GM19025 (cell line): ENCODE results near the gene TTLL3.
A peak's percentile ranks its signal among the peaks of the same experiment; 100 is the strongest.
"Not testable (repeated sequence)": the region's sequence is repeated elsewhere in the genome, so short reads cannot be mapped to it uniquely, and the experiment has no call there.

ENCODE experiments used
- ATAC-seq: cut with Tn5 transposase; IDR thresholded peaks from one replicate; pipeline ENCODE4 v1.9.1; 2021; ENCODE audit warnings: mild to moderate bottlenecking, low read depth, moderate library complexity; ENCODE audit not compliant: unreplicated experiment

TTLL3 gene

DNA sequence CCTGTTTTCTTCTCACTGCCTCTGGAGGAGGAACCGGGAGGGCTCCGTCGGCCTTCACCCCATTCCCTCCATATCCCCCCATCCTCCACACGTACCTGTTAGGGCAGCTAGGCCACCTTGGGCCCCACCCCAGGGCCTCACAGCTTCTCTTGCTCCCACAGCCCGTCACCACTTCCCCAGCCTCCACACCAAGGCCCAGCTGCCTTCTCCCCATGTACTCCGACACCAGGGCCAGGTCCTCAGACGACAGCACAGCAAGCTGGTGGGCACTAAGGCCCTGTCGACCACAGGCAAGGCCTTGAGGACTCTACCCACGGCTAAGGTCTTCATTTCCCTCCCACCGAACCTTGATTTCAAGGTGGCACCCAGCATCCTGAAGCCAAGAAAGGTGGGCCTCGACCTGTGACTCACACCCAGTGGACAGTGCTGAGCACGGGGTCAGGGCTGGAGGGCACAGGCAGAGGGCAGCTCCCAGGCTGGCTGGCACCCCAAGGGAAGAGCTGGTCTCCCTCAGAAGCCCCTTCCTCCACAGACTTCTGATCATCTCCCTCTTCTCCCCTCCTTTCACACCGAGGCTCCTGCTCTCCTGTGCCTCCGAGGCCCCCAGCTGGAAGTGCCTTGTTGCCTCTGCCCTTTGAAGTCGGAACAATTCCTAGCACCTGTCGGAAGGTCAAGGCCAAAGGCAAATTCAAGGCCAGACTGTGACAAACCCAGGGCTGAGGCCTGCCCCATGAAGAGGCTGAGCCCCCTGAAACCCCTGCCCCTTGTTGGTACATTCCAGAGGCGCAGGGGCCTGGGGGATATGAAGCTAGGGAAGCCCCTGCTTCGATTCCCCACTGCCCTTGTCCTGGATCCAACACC is 24.7 kb downstream of the TTLL3 start:
- ATAC-seq, result no peak

DNA sequence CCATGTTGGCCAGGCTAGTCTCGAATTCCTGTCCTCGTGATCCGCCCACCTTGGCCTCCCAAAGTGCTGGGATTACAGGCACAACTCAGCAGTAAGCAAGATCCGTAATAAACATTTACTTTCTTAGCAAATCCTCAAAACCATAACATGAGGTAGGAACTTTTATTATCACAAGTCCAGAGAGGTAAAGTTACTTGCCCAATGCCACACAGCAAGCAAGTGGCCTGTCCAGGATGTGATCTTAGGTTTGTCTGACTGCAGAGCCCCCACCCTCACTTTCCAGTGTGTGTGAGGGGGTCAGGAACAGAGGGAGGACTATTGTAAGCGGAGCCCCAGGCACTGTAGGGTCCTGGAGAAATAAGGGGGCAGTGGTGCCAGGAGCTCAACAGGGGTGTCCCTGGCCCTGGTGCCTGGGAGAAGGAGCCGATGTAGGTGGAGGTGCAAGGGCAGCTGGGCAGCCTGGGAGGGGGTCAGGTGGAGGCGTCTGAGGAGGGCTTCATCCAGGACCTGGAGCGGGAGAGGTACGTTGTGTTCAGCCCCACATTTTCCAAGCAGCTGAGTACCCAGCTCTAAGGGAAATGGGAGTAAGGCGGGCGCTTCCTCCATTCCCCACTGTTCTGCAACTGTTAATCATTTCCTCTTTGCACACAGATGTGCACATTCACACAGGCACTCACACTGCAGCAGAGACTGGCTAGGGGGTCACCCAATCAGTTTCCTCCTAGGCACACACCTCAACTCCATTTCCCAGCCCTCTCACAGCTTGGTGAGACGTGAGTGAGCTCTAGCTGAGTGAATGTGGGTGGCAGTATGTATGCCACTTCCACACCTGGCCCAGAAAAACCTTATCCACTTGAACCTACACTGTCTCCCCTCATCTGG is 27.9 kb downstream of the TTLL3 start:
- no peak for ATAC-seq

DNA sequence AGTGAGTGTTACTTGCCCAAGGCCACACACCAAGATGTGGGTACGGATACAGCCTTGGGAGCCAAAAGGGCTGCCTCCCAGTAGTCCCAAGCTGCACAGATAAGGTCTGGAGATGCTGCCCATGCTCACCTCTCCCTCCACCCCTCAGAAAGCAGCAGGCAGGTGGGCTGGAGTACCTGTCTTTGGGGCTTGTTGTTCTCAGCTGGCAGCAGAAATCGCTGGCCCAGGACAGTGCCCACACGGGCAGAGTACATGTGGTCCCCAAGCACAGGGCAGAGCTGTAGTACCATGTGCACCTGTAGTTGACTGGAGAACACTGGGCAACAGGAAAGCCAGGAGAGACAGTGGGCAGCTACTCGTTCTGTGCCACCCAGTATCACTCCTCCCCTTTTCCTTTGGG is 28.8 kb downstream of the TTLL3 start:
- no peak for ATAC-seq

DNA sequence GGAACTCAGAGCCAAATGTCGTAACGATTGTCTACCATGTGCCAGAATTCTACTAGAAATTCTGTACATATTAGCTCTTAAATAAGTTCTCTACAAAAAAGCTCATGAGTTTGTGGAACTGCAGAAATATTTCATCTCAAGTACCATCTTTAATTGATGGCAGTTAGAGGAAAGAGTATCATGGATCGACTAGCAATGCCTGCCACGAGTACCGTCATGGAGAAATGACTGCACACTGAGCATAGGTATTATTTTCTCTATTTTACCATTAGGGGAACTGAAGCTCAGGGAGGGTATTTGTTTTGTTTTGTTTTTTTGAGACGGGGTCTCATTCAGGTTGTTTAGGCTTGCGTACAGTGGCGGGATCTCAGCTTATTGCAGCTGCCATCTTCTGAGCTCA is 31.0 kb downstream of the TTLL3 start:
- ATAC-seq, result no peak

DNA sequence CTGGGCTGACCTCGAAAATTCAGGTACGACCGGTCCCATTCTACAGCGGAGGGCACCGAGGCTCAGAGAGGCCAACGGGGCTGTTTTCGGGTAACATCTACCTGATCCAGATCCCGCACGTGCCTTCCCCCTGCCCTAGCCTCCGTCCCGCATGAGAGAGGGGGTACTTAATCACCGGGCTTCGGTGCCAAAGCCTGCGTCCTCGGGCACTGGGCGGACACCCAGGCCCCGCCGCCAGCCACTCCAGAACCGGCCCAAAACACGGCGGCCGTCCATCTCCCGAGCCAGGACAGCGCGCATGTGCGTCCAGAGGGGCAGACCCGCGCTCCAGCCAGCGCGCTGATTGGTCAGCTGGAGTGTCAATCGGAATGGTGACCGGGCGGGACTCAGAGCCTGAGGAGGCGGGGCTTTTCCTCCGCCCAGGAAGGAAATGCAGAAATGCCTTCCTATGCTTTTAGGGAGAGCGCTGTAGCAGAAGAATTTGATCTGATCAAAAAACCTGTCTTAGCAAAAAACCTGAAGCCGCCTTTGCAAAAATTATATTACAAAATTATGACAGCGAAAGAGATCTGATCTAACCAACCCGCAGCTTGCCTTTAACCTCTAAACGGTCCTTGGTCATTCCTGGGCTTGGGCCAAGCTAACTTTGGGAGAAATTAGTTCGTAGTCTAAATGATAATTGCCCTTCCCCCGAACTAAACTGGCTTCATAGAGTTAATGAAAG is 33.8 kb downstream of the TTLL3 start, which contains the start of gene RPUSD3:
Gene RPUSD3, minus strand, starts transcription at position 294 of the 724 bp plus-strand sequence. Its CDS starts 18 bp downstream, at position 276.
- peak; percentile 98 for ATAC-seq

DNA sequence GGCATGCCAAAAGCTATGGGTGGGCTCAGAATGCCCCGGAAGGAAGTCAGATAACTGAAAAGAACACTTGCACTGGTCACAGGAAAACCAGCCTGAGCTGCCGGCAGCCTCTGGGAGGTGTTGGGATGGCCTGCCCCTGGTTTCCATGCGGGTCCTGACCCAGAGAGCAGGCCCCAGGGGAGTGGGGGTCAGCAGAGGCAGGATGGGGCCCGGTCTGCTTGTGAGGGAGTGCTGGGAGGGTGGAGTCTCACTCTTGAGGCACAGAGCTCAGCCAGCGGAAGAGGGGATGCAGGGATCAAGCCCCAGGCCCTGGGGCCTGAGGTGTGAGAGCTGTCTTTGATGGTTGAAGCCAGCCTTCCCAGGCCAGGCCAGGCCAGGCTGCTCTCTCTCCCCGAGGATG is 36.2 kb downstream of the TTLL3 start:
- ATAC-seq, result no peak

DNA sequence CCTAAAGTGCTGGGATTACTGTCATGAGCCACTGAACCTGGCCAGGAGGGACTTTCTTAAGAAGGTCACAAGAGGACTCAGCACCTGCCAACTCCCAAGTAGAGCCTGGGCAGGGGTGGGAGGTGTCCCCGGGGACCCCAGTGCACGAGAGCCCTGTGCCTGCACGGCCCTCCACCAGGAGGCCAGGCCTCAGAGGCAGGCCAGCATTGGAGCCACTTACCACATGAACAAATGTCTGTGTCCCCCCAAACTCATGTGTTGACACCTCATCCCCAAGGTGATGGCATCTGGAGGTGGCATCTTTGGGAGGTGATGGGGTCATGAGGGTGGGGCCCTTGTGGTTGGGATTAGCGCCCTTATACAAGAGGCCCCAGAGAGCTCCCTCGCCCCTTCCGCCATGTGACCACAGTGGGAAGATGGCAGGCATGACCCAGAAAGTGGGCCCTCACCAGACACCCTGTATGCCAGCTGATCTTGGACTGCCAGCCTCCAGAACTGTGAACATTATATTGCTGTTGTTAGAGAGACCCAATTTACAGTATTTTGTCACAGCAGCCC is 36.9 kb downstream of the TTLL3 start:
- ATAC-seq, result no peak

DNA sequence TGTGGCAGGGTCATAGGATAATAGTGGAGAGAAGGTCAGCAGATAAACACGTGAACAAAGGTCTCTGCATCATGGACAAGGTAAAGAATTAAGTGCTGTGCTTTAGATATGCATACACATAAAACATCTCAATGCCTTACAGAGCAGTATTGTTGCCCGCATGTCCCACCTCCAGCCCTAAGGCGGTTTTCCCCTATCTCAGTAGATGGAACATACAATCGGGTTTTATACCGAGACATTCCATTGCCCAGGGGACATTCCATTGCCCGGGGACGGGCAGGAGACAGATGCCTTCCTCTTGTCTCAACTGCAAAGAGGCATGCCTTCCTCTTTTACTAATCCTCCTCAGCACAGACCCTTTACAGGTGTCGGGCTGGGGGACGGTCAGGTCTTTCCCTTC is 37.8 kb downstream of the TTLL3 start:
- ATAC-seq, result not testable (repeated sequence)

DNA sequence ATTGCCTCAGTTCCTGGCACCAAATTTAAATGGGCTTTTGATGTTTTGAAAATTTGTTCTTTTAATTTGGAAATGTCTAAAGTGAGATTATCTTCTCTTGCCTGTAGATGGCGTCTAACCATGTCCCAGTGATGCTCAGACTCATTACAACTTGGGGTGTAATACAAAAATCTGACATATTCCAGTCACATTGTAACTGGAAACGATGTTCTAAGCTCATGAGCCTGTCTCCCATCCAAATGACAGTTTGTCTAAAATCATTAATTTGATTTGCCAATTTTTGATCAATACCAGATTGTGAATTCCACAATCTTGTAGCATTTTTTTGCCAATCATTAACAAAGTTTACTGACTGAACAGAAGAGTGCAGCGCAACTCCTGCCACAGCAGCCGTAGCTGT is 38.8 kb downstream of the TTLL3 start:
- not testable (repeated sequence) for ATAC-seq

DNA sequence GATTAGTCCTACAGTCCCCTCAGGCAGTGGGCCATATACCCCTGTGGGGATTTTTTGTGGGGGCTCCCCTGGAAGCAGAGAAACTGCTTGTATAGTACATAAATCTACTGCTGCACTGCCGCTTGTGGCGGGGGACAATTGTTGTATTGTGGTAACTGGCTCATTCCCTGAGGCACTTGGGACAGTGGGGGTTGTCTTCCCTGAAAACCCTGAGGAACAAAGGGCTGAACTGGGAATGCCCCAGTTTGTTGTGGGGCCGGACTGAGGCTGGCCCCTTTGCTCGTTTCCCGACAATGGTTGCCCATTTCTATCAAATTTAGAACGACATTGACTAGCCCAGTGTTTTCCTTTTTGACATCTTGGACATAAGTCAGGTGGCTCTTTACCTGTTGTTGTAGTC is 41.3 kb downstream of the TTLL3 start:
- ATAC-seq, result not testable (repeated sequence)

DNA sequence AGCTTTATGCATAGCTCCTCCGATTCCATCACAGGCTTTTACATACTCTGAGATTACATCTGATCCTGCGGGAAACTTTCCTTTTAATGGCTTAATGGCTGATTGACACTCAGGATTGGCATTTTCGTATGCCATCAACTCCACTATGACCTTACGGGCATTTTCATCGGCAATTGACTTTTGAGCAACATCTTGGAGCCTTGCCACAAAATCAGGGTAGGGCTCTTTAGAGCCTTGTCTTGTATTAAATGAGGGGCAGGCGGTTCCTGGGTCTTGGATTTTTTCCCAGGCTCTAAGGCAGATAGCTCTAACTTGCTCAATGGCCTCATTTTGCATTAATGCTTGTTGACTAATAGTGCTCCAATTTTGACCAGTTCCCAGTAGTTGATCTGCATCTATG is 41.9 kb downstream of the TTLL3 start:
- not testable (repeated sequence) for ATAC-seq

DNA sequence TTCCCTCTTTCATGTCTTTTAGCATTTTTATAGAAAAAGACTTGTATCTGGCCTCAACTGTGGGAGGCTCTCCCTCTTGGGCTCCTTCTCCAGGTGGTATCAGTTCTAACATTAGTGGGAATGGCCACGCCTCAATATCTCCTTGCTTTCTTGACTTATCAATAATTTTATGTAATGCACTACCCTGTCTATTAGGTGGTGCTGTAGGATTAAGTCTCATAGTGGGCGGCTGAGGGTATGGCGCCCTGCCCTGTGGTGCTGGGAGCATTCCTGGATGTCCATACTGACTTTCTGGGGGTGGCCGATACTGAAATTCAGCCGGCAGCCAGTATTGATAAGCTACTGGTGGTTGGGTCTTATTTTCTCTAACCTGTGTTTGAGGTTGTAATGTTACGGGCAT is 42.5 kb downstream of the TTLL3 start:
- no peak for ATAC-seq

DNA sequence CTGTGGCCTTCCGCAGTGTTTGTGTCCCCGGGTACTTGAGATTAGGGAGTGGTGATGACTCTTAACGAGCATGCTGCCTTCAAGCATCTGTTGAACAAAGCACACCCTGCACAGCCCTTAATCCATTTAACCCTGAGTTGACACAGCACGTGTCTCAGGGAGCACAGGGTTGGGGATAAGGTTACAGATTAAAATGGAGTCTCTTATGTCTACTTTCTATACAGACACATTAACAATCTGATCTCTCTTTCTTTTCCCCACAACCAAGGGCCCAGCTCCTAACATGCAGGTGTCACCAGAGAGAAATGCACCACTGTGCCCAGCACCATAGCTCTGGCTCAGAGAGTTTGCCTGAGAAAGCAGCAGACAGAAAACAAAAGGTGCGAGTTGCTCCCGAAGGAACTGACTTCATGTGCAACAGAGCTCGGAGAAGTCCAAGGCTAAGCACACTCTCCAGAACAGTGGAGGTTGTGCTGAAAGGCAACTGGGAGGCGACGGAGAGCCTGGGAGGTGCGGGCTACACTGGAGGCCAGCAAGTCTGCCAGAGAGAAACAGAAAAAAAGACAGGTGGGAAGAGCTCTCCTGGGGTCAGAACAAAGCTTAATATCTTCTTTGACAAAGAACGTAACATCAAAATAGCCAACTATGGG is 44.4 kb downstream of the TTLL3 start:
- ATAC-seq, result not testable (repeated sequence)

DNA sequence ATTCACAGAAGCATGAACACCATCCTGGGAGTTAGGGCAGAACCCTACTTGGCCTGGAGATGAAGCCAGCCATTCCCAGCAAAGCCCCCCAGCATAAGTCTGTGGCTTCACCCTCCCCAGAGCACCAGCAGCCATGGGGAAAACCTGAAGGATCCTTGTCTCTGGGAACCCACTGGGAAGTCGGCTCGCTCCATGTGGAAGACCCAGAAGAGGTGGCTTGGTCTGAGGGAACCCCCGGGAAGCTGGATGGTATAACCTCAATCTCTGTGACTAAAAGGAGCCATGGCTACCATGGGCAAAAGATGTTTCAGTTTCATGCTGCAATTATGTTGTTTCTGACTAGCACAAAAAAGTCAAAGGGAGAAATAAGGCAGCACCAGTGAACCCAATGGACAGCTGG is 45.5 kb downstream of the TTLL3 start:
- no peak for ATAC-seq

DNA sequence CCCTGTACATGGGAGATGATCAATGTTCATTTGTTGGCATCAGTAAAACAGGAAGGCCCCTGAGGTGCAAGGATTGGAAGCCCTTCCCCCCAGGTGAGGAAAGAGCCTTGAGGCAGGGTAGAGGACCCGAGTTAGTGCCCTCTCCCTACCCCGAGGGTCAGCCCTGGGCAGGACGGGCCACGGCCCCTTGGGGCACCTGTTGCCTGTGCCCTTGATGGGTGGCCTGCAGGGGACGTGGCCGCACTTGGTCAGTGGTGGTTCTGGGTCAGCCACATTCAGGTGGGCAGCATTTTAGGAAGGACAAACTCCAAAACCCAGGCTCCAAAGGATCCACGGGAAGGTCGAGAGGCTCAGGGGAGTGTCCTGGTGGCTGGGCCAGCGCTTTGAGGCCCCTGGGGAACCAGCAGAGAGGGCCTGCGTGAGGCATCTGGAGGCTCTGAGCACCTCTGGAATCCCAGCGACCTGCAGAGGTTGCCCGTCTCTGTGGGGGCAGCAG is 49.5 kb downstream of the TTLL3 start:
- no peak for ATAC-seq

DNA sequence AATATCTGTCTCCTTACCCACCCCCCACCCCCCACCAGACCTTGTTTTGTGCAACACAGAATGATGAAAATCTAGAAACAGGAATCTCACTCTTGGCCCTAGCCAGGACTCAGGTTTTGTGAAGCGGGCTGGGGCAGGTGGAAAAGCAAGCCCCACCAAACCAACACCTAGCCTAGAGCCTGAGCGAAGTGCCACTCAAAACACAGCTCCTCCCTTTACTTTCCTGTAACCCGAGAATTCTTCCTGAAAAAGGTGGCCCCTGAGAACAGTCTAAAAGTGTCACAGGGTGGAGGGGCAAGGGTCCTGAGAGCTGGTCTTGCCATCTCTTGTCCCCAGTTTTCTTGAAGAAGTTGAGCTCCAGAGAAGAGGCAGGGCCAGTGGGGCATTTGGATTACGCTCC is 51.1 kb downstream of the TTLL3 start:
- ATAC-seq, result no peak

DNA sequence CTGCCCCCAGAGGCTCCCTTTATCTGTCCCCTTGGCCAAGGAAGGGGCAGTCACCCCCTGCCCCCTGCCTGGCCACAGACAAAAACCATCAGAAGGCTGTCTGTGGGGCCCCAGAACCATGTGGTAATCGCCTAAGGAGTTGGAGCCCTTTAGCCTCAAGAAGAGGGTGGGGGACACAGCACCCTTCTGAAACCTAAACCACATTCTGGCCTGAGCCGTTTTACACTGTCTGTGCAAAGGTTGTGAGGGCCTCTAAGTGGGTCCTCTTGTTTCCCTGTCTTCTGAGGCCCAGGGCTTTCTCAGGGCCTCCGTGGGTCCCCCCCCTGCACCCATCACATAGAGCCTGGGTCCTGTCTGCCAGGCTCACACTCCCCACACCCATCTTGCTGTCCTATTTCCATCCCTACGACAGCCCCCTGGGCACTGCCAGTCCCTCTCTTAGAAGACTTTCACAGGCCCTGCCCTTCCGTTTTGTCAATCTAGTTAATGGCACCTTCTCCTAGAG is 51.6 kb downstream of the TTLL3 start:
- ATAC-seq, result no peak

DNA sequence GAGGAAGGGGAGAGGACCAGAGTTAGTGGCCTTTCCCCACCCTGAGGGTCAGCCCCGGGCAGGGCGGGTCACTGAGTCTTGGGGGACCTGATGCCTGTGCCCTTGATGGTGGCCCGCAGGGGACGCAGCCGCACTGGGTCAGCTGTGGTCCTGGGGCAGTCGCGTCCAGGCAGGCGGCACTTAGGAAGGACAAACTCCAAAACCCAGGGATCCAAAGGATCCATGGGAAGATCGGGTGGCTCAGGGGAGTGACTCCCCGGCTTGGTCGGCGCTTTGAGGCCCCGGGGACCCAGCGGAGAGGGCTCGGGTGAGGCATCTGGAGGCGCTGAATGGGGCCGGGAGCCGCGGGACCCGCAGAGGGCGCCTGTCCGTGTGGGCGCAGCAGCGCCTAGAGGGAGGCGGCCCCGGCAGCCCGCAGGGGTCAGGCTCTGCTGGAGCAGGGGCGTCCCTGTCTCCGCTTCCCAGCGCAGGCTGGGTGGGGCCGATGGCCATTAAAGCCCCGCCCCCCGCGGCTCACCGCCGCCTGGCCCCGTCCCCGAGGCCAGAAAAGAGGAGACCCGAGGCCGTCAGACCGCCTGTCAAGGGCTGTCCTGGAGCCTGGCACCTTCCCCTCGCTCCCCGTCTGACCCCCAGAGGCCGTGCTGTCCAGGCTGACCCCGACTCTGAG is 52.5 kb downstream of the TTLL3 start:
- no peak for ATAC-seq
